HEK293T (cell line): ENCODE measurements around the gene MARCHF9.

ENCODE experiments used
- ARNT ChIP-seq: fragments of 450-650 bp; IDR thresholded peaks from 2 replicates; pipeline ENCODE4 v1.6.1; 2017; ENCODE audit warnings: mild to moderate bottlenecking
- CTBP1 ChIP-seq: fragments of 450-650 bp; IDR thresholded peaks from 2 replicates; pipeline ENCODE4 v1.6.1; 2016; ENCODE audit warnings: borderline replicate concordance
- ELF4 ChIP-seq: fragments of 450-650 bp; IDR thresholded peaks from 2 replicates; pipeline ENCODE4 v1.6.1; 2017; ENCODE audit warnings: antibody characterized with exemption
- FOXA1 ChIP-seq: fragments of 450-650 bp; IDR thresholded peaks from 2 replicates; pipeline ENCODE4 v1.6.1; 2016; ENCODE audit warnings: mild to moderate bottlenecking

GRCh38 chr12:57722716-57723629, 31.9 kb upstream of the MARCHF9 start:
- no peak for TF ChIP-seq ARNT
- TF ChIP-seq ELF4, result no peak
- TF ChIP-seq FOXA1, result no peak
- no peak for TF ChIP-seq CTBP1
